ENCODE data around the gene LYG1.

LYG1 gene

GRCh38 chr2:99261242-99261641 is 39.8 kb downstream of the LYG1 start:
- DNase-seq, result no peak

- no peak for DNase-seq
Observed at GRCh38 chr2:99260184-99260583, 40.8 kb downstream of the LYG1 start.

DNA sequence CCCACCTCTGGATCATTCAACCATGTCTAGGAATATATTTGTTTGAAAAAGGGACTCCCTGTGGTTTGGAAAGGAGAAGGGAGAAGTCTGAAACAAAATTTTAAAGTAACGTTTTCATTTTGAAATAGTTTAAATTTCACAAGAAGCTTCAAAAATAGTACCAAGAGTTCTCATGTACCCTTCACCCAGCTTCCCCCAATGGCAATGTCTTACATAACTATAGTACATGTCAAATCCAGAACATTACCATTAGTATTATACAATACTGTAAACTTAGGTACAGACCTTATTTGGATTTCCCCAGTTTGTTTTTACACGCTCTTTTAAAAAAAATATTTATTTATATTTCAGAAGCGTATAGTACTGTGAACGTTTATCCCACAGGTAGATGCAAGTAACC is 41.5 kb downstream of the LYG1 start:
- DNase-seq, result no peak

DNA sequence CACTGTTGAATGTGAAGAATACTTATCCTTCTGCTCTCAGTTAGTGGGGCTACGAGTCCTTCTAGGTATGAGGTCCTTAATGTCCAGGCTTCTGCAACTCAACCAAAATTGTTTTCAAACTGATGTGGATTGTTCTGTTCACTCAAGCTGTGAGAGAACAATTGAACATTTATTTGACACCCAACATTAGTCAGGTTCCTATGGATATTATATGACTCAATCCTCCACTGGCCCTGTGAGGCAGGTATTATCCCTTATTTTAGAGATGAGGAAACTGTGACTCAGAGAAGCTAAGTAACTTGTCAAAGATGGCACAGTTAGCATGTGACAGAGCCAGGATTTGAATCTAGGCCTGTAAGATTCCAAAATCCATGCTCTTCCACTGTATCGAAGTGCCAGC is 44.3 kb downstream of the LYG1 start:
- no peak for DNase-seq

DNA sequence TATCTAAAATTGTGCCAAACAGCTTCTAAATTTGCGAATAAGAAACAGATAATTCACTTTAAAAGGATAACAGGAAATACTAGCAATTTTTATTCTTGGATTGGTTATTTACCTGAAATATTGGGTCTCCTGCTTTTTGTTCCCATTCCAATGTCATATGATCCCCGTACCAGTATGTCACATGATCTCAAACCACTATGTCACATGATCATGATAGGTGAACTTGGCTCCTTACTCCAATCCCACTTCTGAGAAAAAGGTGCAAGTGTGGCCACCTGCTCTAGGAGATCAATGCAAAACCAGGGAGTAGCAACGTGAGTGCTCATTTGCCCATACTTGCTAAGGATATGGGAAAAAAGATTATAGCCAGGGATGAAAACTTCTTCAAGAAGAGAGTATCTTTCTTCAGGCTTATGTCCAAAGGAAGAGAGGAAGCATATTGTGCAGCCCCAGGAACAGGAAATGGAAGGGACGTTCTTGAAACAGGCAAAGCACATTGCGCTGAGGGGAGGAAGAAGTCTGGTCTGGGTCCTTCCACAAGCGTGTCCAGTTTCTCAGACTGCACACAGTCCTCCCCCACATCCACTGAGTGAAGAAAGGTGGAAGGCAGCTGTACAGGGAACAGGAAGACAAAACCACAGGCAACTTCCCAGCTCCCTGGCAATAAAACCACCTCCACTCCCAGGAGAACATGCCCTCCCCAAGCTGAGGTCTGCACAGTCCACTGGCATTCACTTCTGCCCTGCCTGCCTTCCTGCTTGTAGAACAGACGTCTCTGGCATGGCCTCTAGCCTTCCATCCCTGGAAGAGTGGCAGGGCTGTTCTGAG is 45.3 kb downstream of the LYG1 start, which contains the start of gene LYG2:
Gene LYG2, minus strand, starts transcription at position 176 of the 828 bp plus-strand sequence. CDS start 1,406 bp downstream, outside the sequence.
- DNase-seq, result no peak

DNA sequence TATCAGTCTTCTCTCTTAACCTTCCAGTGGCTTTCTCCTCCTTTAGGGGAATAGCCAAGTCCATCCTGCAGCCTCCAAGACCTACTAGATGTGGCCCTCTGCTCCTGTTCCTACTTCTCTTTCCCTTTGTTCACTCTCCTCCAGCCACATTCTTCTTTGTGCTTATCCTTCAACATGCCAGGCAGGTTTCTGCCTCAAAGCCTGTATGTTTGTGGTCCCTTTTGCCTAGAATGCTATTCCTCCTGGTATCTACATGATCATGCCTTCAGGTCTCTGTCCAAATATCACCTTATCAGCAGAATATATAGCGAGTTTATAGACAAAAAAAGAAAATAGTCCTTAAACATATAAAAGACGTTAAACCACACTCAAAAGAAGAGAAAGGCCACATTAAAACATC is 51.0 kb downstream of the LYG1 start:
- DNase-seq, result no peak

DNA sequence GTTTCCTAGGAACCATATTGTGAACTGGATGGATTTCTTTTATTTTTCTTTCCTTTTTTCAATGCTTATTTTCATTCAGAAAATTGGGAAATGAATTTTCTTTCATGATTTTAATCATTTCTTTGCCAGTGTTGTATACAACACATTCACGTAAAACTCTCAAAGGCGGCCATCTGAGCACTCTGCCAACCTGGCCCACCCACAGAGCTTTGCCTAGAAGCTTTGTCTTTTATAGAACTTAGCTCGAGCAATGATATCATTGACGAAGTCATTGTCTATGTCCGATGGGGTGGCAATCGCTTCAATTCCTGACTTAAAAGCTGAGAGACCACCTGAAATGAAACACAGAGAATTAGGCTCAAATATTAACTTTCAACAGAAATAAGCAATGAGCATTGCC is 58.8 kb downstream of the LYG1 start:
- no peak for DNase-seq

- no peak for DNase-seq
Observed at GRCh38 chr2:99240431-99240830, 60.6 kb downstream of the LYG1 start.

DNA sequence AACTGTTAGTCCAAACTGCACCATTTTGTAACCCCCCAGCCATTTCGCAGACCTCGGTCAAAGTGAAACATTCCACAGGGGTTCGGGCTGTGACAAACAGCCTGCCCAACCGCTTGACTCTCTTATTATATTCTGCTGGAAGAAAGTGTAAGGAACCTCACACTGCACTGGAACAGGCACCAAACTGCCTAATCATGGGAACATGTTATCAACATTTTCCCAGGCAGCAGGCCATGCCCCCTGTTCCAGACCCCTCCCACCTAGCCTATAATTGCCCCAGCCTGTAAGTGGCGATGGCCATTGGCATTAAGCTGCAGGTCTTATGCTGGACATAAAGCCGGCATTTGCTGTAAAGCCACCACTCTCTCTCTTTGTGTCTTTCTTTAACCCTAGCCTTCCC is 62.4 kb downstream of the LYG1 start:
- no peak for DNase-seq

Data from CD4-positive, alpha-beta T cell treated with Interleukin-4 for 4 hours (primary cell).